CD4-positive, alpha-beta T cell treated with Interleukin-2 at 100 ng/mL for 4 hours (primary cell): ENCODE results near the gene WDR41.

Experiments
- DNase-seq: peaks from one replicate; pipeline ENCODE4 v3.0.0-alpha.2; 2020; ENCODE audit warnings: low spot score

WDR41 gene

GRCh38 chr5:77448831-77449230 lies 43.3 kb downstream of the WDR41 start:
- DNase-seq: no peak

DNA sequence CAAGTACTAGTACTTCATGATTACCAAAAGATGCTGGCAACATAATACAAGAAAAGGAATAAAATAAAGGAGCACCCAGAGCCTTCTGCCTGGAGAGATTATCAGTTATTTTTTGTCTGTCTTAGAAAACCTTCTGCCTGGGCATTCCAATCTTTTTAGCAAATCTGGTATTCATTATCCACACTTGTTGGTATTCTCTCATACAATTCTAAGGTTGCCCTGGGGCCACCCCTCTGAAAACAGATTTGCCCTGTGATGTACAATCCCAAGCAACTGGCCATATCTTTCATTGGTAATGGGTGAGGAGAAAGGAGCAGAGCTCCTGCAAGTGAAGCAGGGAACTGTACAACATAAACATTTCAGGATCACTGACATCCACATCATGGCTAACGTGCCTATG lies 47.8 kb downstream of the WDR41 start:
- DNase-seq: no peak

GRCh38 chr5:77443670-77444069 lies 48.4 kb downstream of the WDR41 start:
- DNase-seq: no peak

DNA sequence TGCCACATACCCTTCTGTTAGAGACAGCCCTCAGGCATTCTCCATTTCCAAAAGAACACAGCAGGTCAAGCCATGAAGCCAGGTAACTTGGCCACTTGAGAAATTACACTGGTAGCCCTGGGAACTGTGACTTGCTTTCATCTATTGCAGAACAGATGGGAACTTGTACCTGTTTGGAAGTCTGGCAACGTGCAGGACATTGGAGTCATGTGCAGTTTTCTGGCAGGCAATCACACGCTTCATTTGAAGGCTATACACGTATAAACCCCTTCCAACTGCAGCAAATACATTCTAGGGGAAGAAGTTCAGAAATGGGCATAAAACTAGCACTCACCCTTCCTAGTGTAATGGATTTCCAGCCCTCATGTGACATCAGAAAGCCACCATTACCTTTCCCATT lies 54.0 kb downstream of the WDR41 start:
- no peak for DNase-seq

- no peak for DNase-seq
These were observed 54.9 kb downstream of the WDR41 start for GRCh38 chr5:77437194-77437593.

DNA sequence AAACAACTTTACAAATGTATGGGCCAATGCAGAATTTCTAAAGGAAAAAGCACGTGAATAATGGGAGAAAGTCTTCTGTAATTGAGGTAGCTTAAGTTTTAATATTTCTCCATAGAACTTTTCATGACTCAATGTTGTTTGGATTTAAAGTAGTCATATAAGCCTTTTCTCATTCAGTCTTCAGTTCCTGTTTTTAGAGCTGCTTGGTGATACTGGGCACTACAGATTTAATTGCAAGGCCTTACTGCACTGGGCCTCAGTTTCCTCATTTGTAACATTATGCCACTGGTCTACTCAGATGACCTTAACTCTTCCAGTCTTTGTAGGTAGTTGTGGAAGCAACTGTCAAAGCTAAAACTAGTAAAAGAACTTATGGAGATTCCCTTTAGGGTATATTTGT lies 60.4 kb downstream of the WDR41 start:
- DNase-seq: no peak

DNA sequence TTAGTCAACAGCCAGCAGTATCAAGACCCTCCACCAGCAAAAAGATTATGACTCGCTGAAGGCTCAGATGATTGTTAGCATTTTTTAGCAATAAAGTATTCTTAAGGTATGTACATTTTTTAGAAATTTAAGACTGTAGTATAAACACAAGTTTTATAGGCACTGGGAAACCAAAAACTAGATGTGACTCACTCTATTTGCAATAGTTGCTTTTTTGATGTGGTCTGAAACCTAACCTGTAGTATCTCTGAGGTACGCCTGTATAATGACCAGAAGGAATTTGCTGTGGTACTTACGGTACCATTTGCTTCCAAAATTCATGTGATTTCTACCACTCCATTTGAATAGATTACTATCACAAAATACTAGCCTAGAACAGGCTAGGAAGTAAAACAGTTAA lies 60.8 kb downstream of the WDR41 start:
- no peak for DNase-seq

GRCh38 chr5:77430726-77431125 lies 61.4 kb downstream of the WDR41 start:
- no peak for DNase-seq

DNA sequence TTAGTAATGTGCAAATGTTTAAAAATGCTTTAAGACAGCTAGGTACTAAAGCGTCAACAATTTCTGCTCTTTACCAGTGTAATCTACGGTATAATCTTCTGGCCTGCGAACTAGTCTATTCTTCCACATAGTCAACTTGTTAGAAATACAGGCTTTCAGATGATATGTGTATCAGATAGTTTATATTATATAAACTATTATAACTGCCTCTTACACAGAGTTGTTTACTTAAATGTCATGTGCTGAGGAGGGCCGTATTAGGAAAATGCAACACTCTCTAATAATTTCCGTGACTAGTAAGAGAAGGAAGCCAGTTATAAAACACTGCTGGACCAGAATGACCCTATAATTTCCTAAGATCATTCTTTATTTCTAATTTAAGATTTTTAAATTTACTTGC lies 63.6 kb downstream of the WDR41 start:
- DNase-seq: no peak

GRCh38 chr5:77427998-77428397 lies 64.1 kb downstream of the WDR41 start:
- DNase-seq: no peak

- DNase-seq: no peak
These were observed 65.4 kb downstream of the WDR41 start for GRCh38 chr5:77426670-77427069.

DNA sequence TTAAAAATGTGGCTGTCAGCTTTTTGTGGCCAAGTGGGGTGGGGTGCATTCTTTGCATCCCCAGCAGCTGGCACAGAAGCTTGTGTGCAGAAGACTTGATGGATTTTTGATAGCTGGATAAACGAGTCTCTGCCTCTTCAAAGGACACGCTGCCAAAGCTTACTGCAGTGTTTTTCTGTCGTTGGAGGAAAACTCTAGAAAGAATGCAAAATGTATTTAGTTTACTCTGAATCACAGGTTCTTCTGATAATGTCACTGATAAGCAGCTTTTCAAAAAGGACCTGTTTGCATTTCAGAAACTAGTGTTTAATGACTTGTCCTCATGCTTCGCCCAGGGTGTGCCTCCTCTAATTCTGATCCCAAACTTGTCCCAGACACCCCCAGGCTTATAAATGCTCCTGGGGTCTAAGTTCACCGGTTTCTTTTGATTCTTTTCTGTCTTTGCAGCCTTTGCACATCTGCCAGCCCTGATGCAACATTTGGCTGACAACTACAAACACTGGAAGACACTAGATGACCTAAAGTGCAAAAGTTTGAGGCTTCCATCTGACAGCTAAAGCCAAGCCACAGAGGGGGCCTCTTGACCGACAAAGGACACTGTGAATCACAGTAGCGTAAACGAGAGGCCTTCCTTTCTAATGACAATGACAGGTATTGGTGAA lies 66.0 kb downstream of the WDR41 start:
- DNase-seq: no peak

DNA sequence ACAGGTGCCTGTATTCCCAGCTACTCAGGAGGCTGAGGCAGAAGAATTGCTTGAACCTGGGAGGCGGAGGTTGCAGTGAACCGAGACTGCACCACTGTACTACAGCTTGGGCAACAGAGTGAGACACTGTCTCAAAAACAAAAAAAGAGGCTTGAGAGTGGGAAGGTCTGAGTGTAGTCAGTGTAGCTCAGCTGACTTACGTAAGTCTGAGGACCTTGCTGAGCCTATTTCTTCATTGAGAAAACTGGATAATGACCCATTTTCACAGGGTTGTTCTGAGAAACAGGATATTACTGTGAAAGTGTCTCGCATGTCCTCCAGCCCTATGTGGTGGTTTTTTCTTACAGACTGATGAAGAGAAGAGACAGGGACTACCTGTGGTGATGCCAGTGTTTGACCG lies 66.7 kb downstream of the WDR41 start:
- no peak for DNase-seq

GRCh38 chr5:77424921-77425320 lies 67.2 kb downstream of the WDR41 start:
- no peak for DNase-seq

- DNase-seq: no peak
These were observed 68.9 kb downstream of the WDR41 start for GRCh38 chr5:77423022-77423750.

GRCh38 chr5:77420940-77421339 lies 71.2 kb downstream of the WDR41 start:
- no peak for DNase-seq

- DNase-seq: no peak
These were observed 72.2 kb downstream of the WDR41 start for GRCh38 chr5:77419644-77420582.

DNA sequence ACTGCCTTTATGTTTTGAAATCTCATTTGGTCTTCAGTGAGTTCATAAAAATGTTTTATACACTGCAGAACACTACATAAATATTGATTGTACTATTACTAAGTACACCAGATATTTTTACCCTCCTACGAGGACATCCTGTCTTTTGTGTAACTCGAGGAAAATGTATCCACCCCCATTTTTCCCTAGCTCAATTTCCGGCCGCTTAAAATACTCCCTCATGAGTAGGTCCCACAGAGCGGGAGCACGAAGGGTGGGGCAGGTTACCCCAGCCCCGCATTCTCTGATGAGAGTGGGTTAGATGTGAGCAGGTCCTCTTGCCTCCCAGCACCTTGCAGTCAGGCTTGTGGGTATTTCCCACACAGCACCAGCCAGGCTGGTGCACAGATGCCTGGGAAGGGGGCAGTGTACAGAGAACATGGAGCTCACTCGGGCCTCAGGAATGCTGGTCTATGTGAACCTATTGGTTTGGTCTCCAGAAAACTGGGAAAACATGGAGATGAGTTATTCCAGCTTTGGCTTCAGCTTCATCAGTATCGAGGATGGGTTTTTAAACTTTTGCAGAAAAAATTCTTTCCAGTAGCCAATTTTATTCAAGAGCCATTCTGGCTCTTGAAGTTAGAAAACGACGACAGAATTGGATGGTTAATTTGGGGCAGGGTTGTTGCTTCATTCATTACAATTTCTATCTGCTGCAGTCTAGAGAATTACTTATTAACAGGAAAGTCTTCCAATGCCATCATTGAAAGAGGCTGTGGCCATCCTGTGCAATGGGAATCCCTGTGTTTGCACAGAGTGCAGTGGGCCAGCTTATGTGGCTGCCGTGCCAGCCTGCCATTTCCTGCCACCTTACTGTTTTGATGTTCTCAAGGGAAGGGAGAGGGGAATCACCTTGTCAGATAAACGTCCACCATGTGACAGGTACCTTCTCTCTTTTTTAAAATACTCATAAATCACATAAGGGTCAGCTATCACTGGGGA lies 73.2 kb downstream of the WDR41 start:
- no peak for DNase-seq

- DNase-seq: no peak
These were observed 74.0 kb downstream of the WDR41 start for GRCh38 chr5:77418162-77418561.

DNA sequence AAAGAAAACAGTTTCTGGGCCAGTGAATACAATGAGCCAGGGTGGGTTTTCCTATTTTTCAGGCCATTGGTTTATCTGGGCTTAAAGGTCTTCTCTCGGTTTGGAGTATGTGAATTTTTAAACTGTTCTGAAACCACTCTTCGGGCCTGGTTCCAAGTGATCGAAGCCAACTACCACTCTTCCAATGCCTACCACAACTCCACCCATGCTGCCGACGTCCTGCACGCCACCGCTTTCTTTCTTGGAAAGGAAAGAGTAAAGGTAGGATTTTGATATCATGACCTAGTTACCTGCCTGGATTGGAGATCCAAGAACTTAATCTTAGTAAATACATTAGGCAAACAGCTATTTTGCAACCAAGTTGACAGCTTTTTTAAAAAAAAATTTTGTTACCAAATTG lies 79.1 kb downstream of the WDR41 start:
- DNase-seq: no peak

GRCh38 chr5:77409870-77410621 lies 82.1 kb downstream of the WDR41 start:
- DNase-seq: no peak
